ENCODE results near the gene CARD10. TPM values are rescaled to one million over a fixed set of nuclear protein-coding genes. Genes with fewer than 3 reads are reported as not detected.
"Not testable (repeated sequence)": the region's sequence is repeated elsewhere in the genome, so short reads cannot be mapped to it uniquely, and the experiment has no call there.

The CARD10 gene
- total RNA-seq, 1 donor from 2014 or later = 10.8 TPM

DNA sequence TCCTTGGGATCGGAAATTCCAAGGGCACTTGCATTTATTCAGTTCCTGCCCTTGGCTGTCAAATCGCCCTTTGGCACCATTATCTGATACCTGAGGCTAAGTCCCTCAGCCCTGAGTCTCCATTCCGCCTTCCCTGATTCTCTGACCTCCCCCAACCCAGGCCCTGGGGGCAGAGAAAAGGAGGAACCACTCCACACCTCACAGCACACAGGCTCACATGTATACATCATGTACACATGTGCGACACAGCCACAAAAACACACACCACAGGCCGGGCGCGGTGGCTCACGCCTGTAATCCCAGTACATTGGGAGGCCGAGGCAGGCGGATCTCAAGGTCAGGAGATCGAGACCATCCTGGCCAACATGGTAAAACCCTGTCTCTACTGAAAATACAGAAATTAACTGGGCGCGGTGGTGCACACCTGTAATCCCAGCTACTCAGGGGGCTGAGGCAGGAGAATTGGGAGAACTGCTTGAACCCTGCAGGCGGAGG is 51.0 kb downstream of the CARD10 start:
- DNase-seq (ENCODE audit: low spot score) = not testable (repeated sequence)

DNA sequence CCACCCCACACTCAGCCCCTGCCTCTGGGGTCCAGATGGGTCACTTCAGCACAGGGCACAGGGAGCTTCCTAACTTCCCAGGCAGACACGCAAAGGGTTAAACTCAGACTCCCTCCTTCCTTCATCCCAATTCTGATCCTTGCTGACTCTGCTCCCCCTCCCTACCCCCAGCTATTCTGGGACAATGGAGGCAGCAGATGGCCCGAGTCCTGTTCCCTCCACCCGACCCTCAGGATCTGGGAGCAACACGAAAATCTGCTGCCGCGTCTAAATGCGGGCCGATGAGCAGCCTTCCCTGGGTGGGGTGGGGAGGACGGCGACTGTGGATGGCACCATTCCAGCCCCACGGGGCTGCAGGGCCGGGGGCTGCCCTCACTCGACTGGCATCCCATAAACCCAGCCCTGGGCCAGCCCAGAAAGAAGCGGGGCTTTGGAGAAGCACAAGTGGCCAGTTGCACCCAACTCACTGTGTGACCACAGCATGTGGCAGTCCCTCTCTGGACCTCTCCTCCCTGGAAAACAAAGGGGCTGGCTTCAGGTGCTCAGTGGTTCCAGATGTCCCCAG is 51.7 kb downstream of the CARD10 start:
- no peak for DNase-seq (ENCODE audit: low spot score)

DNA sequence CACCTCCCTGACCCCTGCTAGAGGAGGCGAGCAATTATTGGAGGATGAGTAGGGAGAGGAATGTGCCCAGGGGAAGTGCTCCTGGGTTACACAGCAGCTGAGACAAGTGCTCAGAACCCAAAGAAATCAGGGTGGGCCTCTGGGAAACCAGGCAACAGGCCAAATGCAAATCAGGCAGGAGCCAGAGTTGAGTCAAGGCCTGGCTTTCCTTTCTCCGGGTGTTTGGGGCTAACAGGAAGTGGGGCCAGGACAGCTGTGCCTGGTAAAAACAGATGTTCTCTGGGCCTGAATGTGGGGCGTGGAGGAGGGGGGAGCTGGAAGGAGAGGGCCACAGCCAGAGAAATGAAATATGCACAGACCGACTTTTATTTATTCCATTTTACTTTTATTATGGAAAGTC is 55.0 kb downstream of the CARD10 start:
- no peak for DNase-seq (ENCODE audit: low spot score)

DNA sequence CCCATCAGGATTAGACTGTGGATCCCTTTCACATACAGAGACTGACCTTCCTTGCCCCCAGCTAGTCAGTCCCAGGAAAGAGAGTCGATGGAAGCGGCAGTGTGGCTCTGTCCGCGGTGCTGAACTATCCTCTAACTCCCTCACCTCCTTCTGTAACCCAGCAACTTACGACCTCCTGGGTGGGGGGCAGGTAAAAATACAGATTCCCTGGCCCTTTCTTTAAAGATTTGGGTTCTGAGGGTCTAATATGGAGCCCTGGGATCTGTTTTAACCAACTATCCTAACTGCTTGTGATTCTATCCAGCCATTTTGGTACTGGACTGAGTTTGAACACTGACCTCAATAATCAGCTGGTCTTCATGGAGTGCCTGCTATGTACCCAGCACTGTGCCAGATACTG is 56.2 kb downstream of the CARD10 start:
- DNase-seq (ENCODE audit: low spot score) = no peak

DNA sequence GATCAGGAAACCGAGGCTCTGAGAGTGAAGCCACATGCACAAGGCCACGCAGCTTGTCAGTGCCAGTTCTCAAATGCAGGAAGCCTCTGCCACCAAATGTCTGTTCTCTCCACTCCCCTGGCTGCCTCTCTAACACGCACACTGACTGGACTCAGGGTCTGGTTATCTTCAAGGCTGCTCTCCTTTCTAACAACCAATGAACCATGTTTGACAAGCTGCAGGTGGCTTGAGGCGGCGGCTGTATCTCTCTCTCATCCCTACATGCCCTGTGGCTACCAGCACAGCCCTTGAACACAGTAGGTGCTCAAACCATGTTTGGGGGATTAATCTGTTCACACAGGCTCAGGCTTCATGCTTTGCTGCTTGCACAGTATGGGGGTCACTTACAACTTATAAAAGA is 56.8 kb downstream of the CARD10 start:
- DNase-seq (ENCODE audit: low spot score) = no peak

- no peak for DNase-seq (ENCODE audit: low spot score)
Observed at GRCh38 chr22:37461961-37462360, 57.3 kb downstream of the CARD10 start.

DNA sequence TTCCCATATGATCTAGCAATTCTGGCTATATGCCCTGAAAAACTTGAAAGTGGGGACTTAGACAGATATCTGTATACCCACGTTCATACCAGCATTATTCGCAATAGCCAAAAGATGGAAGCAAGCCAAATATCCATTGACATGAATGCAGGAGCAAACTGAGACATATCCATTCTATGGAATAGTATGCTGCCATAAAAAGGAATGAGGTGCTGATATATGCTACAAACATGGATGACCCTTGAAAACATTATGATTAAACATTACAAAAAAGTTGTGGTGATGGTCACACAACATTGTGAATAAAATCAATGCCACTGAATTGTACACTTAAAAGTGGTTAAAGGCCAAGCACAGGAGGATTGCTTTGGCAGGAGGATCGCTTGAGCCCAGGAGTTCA is 58.5 kb downstream of the CARD10 start:
- no peak for DNase-seq (ENCODE audit: low spot score)

DNA sequence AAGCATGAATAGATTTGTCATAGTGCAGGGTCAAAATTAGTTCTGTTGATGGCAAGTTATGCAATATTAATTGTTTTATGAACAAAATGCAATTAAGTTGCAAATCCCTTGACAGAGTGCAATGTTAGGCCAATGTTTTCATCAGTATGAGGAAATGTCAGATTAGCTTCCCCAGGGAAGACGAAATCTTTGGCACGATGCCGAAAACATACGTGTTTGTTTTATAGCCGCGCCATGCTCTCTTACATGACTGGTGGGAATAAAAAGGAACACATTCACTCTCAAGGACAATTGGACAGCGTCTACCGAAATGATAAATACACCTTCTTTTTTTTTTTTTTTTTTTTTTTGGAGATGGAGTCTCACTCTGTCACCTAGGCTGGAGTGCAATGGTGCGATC is 60.0 kb downstream of the CARD10 start:
- no peak for DNase-seq (ENCODE audit: low spot score)

DNA sequence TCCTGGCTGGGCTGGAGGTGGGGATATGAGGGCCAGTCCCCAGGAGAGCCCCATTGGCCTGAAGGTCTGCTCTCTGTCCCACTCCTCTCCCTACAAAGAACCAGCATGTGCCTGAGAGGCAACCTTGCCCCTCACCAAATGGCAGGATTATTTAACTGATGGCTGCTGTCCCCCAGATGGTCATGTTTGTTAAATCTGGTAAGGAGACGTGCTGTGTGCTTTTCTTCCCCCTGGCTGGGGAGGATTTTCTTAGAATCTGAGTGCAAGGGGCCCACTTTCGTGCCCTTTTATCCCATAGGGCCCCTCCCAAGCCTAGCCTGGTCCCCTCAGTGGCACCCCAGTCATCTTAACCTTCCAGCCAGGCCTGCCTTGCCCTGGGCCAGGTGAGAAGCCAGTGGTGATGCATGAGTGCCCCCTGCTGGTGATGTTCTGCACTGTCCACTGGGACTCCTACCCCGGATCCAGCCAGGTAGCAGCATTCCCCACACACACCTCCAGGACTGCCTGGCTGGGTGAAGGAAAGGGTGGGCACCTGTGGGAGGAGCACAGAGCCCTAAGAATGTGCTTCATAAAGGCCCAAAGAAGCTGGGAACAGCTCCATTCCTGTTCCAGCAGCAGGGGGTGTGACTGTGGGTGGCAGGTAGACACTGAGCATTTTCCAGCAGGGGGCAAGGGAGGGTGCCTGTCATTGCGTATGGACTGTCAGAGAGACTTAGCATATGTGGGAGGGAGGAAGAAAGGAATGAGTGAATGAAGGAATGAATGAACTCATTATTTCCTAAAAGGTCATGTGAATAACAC is 61.9 kb downstream of the CARD10 start:
- DNase-seq (ENCODE audit: low spot score) = no peak

- DNase-seq (ENCODE audit: low spot score) = no peak
Observed at GRCh38 chr22:37456346-37456745, 62.9 kb downstream of the CARD10 start.

- no peak for DNase-seq (ENCODE audit: low spot score)
Observed at GRCh38 chr22:37455896-37456295, 63.3 kb downstream of the CARD10 start.

GRCh38 chr22:37454857-37455686 is 64.1 kb downstream of the CARD10 start:
- no peak for DNase-seq (ENCODE audit: low spot score)

DNA sequence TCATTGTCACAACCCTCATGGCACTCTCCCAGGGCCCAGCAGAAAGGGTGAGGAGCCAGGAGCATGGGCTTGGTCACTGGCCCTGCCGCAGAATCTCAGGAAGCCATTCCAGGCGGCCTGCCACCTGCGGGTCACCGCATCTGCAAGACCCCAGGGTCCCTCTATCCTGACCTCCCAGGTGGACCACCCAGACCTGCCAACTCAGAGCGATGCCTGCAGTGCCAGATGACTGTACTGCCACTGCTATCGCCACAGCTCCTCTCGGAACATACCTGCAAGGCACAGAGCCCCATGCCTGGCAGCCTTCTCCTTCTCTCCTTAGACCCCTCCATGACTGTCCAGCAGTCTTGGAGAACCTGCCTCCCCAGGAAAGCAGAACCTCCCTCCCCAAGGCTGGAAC is 65.5 kb downstream of the CARD10 start:
- no peak for DNase-seq (ENCODE audit: low spot score)

- DNase-seq (ENCODE audit: low spot score) = no peak
Observed at GRCh38 chr22:37451218-37451617, 68.0 kb downstream of the CARD10 start.

DNA sequence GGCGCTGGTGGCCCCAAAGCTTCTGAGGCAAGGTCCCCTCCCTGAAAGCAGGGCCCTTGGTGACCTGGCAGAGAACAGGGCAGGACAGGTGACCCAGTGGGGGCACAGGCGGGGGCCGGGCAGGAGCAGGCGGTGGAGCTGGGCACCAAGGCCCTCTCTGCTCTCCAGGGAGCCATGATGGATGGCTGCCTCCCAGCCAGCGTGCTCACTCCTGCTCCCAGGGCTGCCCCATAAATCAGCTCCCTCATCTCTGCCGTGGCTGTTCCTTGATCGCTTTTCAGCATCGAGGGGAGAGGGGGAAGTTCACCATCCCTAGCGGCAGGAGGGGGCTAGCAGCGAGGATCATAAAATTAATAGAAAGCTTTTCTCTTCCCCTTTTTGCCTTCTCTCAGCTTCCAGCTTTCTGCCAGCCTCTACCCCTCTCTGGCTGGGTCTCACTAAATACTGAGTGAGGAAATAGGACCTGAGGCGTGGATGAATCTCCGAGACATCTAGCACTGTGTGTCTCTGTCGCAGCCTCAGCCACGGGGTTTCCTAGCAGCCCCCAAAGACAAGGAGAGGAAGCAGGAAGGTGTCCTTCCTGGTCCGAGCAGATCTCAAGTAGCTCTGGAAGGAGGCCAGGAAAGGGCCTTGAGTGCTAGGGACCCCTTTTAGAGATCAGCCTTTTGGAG is 69.7 kb downstream of the CARD10 start:
- DNase-seq (ENCODE audit: low spot score) = no peak

GRCh38 chr22:37448516-37449127 is 70.6 kb downstream of the CARD10 start:
- no peak for DNase-seq (ENCODE audit: low spot score)

DNA sequence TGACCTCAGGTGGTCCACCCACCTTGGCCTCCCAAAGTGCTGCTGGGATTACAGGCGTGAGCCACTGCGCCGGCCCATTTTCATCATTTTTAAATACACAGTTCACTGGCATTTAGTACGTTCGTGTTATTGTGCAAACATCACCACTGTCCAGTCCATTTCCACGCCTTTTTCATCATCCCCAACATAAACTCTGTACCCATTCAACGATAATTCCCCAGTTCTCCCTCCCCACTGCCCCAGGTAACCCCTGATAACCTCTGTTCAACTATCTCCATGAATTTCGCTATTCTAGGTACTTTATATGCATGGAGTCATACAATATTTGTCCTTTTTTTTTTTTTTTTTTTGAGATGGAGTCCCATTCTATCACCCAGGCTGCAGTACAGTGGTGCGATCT is 73.7 kb downstream of the CARD10 start:
- DNase-seq (ENCODE audit: low spot score) = no peak

GRCh38 chr22:37443977-37444376 is 75.2 kb downstream of the CARD10 start:
- no peak for DNase-seq (ENCODE audit: low spot score)

GRCh38 chr22:37443086-37443485 is 76.1 kb downstream of the CARD10 start:
- no peak for DNase-seq (ENCODE audit: low spot score)

DNA sequence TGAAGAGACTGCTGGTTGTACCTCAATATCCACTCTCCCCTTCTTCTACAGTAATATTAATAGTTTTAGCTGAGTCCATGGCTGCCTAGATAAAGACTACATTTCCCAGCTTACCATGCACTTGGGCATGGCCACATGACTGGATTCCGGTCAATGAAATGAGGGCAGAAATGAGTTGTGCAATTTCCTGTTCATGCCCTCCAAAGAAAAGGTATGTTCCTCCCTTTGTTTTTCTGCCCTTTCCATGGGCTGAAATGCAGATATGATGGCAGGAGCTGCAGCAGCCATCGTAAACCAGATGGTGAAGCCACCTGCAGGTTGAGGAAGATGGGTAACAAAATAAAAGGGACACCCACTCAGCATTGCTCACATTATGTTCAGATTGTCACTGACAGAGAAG is 76.7 kb downstream of the CARD10 start:
- no peak for DNase-seq (ENCODE audit: low spot score)

GRCh38 chr22:37442135-37442534 is 77.1 kb downstream of the CARD10 start:
- DNase-seq (ENCODE audit: low spot score) = no peak
